ENCODE measurements around the gene NEURL1.

The NEURL1 gene

GRCh38 chr10:103564116-103564501, 70.6 kb downstream of the NEURL1 start:
- no peak for DNase-seq (ENCODE audit: low read depth)

- no peak for DNase-seq (ENCODE audit: low read depth)
Observed at GRCh38 chr10:103564776-103565520, 71.4 kb downstream of the NEURL1 start.

GRCh38 chr10:103566536-103566935, 73.0 kb downstream of the NEURL1 start:
- DNase-seq (ENCODE audit: low read depth), result no peak

- no peak for DNase-seq (ENCODE audit: low read depth)
Observed at GRCh38 chr10:103568505-103568904, 75.0 kb downstream of the NEURL1 start.

GRCh38 chr10:103569896-103570295, 76.4 kb downstream of the NEURL1 start:
- DNase-seq (ENCODE audit: low read depth), result no peak

- DNase-seq (ENCODE audit: low read depth), result no peak
Observed at GRCh38 chr10:103570844-103571655, 77.5 kb downstream of the NEURL1 start.

- no peak for DNase-seq (ENCODE audit: low read depth)
Observed at GRCh38 chr10:103571656-103571975, 78.1 kb downstream of the NEURL1 start.

- no peak for DNase-seq (ENCODE audit: low read depth)
Observed at GRCh38 chr10:103572347-103573204, 79.1 kb downstream of the NEURL1 start.

- DNase-seq (ENCODE audit: low read depth), result no peak
Observed at GRCh38 chr10:103573205-103573487, 79.6 kb downstream of the NEURL1 start.

- no peak for DNase-seq (ENCODE audit: low read depth)
Observed at GRCh38 chr10:103574097-103575061, 80.9 kb downstream of the NEURL1 start.

GRCh38 chr10:103575416-103576075, 82.0 kb downstream of the NEURL1 start:
- DNase-seq (ENCODE audit: low read depth), result no peak

GRCh38 chr10:103576076-103576471, 82.6 kb downstream of the NEURL1 start:
- no peak for DNase-seq (ENCODE audit: low read depth)

GRCh38 chr10:103576862-103577261, 83.4 kb downstream of the NEURL1 start:
- no peak for DNase-seq (ENCODE audit: low read depth)

GRCh38 chr10:103578782-103579382, 85.4 kb downstream of the NEURL1 start:
- no peak for DNase-seq (ENCODE audit: low read depth)

GRCh38 chr10:103580011-103580410, 86.5 kb downstream of the NEURL1 start:
- no peak for DNase-seq (ENCODE audit: low read depth)

- no peak for DNase-seq (ENCODE audit: low read depth)
Observed at GRCh38 chr10:103580430-103580829, 86.9 kb downstream of the NEURL1 start.

- no peak for DNase-seq (ENCODE audit: low read depth)
Observed at GRCh38 chr10:103581499-103581898, 88.0 kb downstream of the NEURL1 start.

GRCh38 chr10:103582331-103583123, 89.0 kb downstream of the NEURL1 start:
- no peak for DNase-seq (ENCODE audit: low read depth)

GRCh38 chr10:103583871-103584215, 90.3 kb downstream of the NEURL1 start:
- DNase-seq (ENCODE audit: low read depth), result no peak

Data from stimulated activated CD8-positive, alpha-beta memory T cell treated with anti-CD3 and anti-CD28 coated beads, Interleukin-12 subunit alpha, Interleukin-12 subunit beta, amount 100 ng/mL, for 4 hours (primary cell).